Measurements from ENCODE around the gene AGFG2.

AGFG2 gene

GRCh38 chr7:100588438-100588837 is 49.4 kb downstream of the AGFG2 start:
- peak; percentile 30 for DNase-seq

GRCh38 chr7:100589341-100589947 is 50.4 kb downstream of the AGFG2 start:
- no peak for DNase-seq

- no peak for DNase-seq
Measured at GRCh38 chr7:100590077-100590737, 51.2 kb downstream of the AGFG2 start.

GRCh38 chr7:100591596-100591995 is 52.6 kb downstream of the AGFG2 start:
- DNase-seq, result no peak

GRCh38 chr7:100595188-100595587 is 56.2 kb downstream of the AGFG2 start:
- no peak for DNase-seq

GRCh38 chr7:100598425-100598824 is 59.4 kb downstream of the AGFG2 start:
- DNase-seq, result peak; percentile 79

- no peak for DNase-seq
Measured at GRCh38 chr7:100599911-100600729, 61.1 kb downstream of the AGFG2 start.

GRCh38 chr7:100600730-100601038 is 61.7 kb downstream of the AGFG2 start:
- DNase-seq, result no peak

GRCh38 chr7:100602889-100603725 is 64.1 kb downstream of the AGFG2 start:
- DNase-seq, result no peak

- no peak for DNase-seq
Measured at GRCh38 chr7:100603726-100604027, 64.7 kb downstream of the AGFG2 start.

GRCh38 chr7:100604028-100604975 is 65.3 kb downstream of the AGFG2 start:
- peak; percentile 74 for DNase-seq

- DNase-seq, result no peak
Measured at GRCh38 chr7:100604976-100605911, 66.2 kb downstream of the AGFG2 start.

- no peak for DNase-seq
Measured at GRCh38 chr7:100606313-100606712, 67.3 kb downstream of the AGFG2 start.

- no peak for DNase-seq
Measured at GRCh38 chr7:100607111-100607510, 68.1 kb downstream of the AGFG2 start.

GRCh38 chr7:100609958-100610357 is 71.0 kb downstream of the AGFG2 start:
- no peak for DNase-seq

- DNase-seq, result peak; percentile 99
Measured at GRCh38 chr7:100611983-100612729, 73.2 kb downstream of the AGFG2 start, which contains the start of gene MOSPD3. Gene MOSPD3, plus strand, starts transcription at chr7:100612540. Its CDS starts 252 bp downstream, at chr7:100612792.

- DNase-seq, result peak; percentile 39
Measured at GRCh38 chr7:100612730-100613390, 73.9 kb downstream of the AGFG2 start.

- peak; percentile 75 for DNase-seq
Measured at GRCh38 chr7:100613412-100614175, 74.6 kb downstream of the AGFG2 start.
